HEK293T (cell line): ENCODE data around the gene CCNT1.

Experiments
- BHLHE40 ChIP-seq: fragments of 450-650 bp; IDR thresholded peaks from 2 replicates; pipeline ENCODE4 v1.6.1; 2016; ENCODE audit warnings: mild to moderate bottlenecking, moderate library complexity, borderline replicate concordance
- CTBP1 ChIP-seq: fragments of 450-650 bp; IDR thresholded peaks from 2 replicates; pipeline ENCODE4 v1.6.1; 2016; ENCODE audit warnings: borderline replicate concordance
- ELF4 ChIP-seq: fragments of 450-650 bp; IDR thresholded peaks from 2 replicates; pipeline ENCODE4 v1.6.1; 2017; ENCODE audit warnings: antibody characterized with exemption
- FOXA1 ChIP-seq: fragments of 450-650 bp; IDR thresholded peaks from 2 replicates; pipeline ENCODE4 v1.6.1; 2016; ENCODE audit warnings: mild to moderate bottlenecking
- FOXK2 ChIP-seq: fragments of 450-650 bp; IDR thresholded peaks from 2 replicates; pipeline ENCODE4 v1.6.1; 2016; ENCODE audit warnings: mild to moderate bottlenecking
- FOXM1 ChIP-seq: fragments of 450-650 bp; IDR thresholded peaks from 2 replicates; pipeline ENCODE4 v1.6.1; 2017; ENCODE audit warnings: mild to moderate bottlenecking, borderline replicate concordance
- HDGF ChIP-seq: fragments of 450-650 bp; IDR thresholded peaks from 2 replicates; pipeline ENCODE4 v1.6.1; 2017; ENCODE audit warnings: antibody characterized with exemption, borderline replicate concordance
- L3MBTL2 ChIP-seq: fragments of 450-650 bp; conservative IDR thresholded peaks from 2 replicates; pipeline ENCODE4 v1.6.1; 2016; ENCODE audit warnings: mild to moderate bottlenecking
- PKNOX1 ChIP-seq: fragments of 450-650 bp; IDR thresholded peaks from 2 replicates; pipeline ENCODE4 v1.6.1; 2016
- SP1 ChIP-seq: fragments of 450-650 bp; IDR thresholded peaks from 2 replicates; pipeline ENCODE4 v1.6.1; 2017
- SUZ12 ChIP-seq: fragments of 450-650 bp; IDR thresholded peaks from 2 replicates; pipeline ENCODE4 v1.6.1; 2016; ENCODE audit warnings: mild to moderate bottlenecking
- TARDBP ChIP-seq: fragments of 450-650 bp; IDR thresholded peaks from 2 replicates; pipeline ENCODE4 v1.6.1; 2016

- TF ChIP-seq ELF4: no peak
- no peak for TF ChIP-seq SUZ12
- no peak for TF ChIP-seq HDGF
- TF ChIP-seq BHLHE40: no peak
- TF ChIP-seq SP1: no peak
- no peak for TF ChIP-seq CTBP1
- no peak for TF ChIP-seq FOXA1
- no peak for TF ChIP-seq FOXM1
- no peak for TF ChIP-seq L3MBTL2
- no peak for TF ChIP-seq PKNOX1
- no peak for TF ChIP-seq FOXK2
- TF ChIP-seq TARDBP: no peak
These were observed 12.3 kb upstream of the CCNT1 start for GRCh38 chr12:48728807-48729206.
